Panc1 (cell line): ENCODE results near the gene ASB16.

Source experiments
- CTCF ChIP-seq: fragments of 450-650 bp; IDR thresholded peaks from 2 replicates; pipeline ENCODE4 v1.5.1; 2017; ENCODE audit warnings: mild to moderate bottlenecking
- POLR2AphosphoS5 ChIP-seq: IDR thresholded peaks from 2 replicates; pipeline ENCODE4 v1.6.1; 2012; ENCODE audit warnings: mild to moderate bottlenecking, low read depth, low read length, moderate library complexity

GRCh38 chr17:44190481-44190880 is 20.0 kb downstream of the ASB16 start:
- TF ChIP-seq CTCF: no peak
- TF ChIP-seq POLR2AphosphoS5: no peak
